HG02870 (cell line): ENCODE results near the gene ATP2B2.

Experiments
- ATAC-seq: cut with Tn5 transposase; IDR thresholded peaks from one replicate; pipeline ENCODE4 v1.9.1; 2021; ENCODE audit warnings: mild to moderate bottlenecking, moderate library complexity; ENCODE audit not compliant: unreplicated experiment

The ATP2B2 gene

GRCh38 chr3:10453431-10454163 lies 51.8 kb downstream of the ATP2B2 start:
- no peak for ATAC-seq

GRCh38 chr3:10450494-10451440 lies 54.6 kb downstream of the ATP2B2 start:
- ATAC-seq = no peak

DNA sequence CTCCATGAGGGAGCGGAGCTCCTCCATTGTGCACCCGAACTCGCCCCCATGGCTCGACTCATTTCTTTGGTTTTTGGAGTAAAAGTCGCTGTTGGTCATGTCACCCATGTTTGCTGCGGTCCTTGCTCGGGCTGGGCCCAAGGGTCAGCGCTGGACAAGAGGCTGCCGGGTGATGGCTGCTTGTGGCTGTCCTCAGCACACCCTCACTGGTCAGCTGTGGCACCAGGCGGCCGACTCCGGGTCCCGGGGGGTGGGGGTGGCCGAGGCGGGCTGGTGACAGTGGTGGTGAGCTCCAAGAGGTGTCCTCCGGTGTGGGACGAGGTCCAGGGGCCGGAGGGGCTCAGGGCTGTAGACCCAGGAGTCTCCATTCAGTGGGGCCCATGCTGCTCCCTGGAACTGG lies 56.0 kb downstream of the ATP2B2 start:
- no peak for ATAC-seq

DNA sequence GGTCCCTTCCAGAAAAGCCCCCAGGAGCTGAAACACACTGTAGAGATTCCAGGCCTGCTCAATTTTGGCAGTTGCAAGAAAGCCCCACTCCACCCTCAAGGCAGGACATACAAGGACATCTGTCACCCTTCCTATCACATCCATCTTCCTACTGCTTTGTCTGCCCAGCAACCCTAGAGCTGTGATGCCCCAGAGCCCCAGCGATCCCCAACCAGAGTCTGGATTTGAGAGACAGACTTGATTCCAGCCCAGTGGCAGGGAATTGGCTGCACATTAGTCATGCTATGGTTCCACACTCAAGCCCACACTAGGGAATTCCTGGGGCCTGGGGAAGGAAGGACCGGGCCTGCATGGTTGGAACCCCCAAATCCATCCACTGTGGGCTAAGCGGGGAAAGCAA lies 56.8 kb downstream of the ATP2B2 start:
- no peak for ATAC-seq

GRCh38 chr3:10447527-10448260 lies 57.7 kb downstream of the ATP2B2 start:
- ATAC-seq = no peak

- no peak for ATAC-seq
Observed at GRCh38 chr3:10447110-10447509, 58.3 kb downstream of the ATP2B2 start.

DNA sequence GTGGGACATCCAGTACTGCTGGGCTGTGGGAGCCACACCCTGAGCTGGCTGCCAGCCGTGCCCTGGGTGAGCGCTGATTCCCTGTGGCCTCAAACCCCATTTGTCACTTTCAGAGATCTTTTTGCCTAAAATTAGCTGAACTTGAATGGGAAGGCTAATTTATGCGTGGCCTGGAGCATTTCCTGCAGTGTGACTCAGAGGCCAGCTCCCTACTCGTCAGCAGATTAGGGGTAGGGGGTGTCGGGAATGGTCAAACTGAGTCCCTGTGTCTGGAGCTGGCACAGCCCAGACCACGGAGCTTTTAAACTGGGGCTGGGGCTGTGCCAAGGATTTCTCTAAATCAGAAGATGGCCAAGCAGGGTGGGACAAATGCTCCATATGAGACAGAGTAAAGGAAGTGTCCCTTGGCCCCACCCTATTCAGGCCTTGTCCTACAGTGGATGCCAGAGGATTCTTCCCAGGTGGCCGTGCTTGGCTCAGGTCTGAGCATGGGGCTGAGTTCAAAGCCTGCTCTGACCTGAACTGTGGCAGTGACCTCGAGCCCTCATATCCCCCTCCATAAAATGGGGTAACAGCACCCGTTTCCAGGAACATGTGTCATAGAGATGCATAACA lies 59.7 kb downstream of the ATP2B2 start:
- ATAC-seq = no peak

DNA sequence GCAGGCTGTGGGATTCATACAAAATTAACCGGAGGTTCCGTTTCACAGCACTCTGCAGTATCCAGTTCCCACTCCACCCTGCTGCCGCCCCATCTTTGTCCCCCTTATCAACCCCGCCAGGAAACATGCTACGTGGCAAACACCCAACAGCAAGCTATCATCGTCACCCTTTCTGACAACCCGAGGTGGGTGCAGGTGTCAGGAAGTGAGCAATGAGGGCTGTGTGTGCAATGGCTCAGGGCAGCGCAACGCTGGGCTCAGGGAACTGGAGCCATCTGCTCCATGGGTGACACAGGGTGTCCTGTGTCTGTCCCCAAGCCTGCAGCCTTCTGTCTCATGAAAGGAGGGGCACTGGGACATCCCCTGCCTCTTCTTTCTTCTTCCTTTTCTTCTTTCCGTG lies 60.9 kb downstream of the ATP2B2 start:
- ATAC-seq = no peak

DNA sequence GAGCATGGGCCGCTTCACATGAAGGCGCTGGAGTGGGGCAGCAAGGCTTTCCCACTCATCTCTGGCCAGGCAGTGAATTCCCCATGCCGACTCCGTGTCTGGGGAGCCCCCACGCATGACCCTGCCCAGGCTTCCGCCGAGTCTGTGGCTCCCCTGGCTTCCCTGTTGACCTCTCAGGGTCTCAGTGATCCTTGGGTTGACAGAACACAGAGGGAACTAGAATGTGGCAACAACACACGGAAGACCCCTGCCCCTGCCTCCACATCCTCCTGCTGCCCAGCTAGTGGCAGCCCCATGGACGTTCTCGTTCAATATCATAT lies 61.3 kb downstream of the ATP2B2 start:
- no peak for ATAC-seq

- ATAC-seq = no peak
Observed at GRCh38 chr3:10443272-10444109, 61.9 kb downstream of the ATP2B2 start.

- ATAC-seq = no peak
Observed at GRCh38 chr3:10442151-10442795, 63.1 kb downstream of the ATP2B2 start.

GRCh38 chr3:10440684-10441083 lies 64.7 kb downstream of the ATP2B2 start:
- ATAC-seq = no peak

DNA sequence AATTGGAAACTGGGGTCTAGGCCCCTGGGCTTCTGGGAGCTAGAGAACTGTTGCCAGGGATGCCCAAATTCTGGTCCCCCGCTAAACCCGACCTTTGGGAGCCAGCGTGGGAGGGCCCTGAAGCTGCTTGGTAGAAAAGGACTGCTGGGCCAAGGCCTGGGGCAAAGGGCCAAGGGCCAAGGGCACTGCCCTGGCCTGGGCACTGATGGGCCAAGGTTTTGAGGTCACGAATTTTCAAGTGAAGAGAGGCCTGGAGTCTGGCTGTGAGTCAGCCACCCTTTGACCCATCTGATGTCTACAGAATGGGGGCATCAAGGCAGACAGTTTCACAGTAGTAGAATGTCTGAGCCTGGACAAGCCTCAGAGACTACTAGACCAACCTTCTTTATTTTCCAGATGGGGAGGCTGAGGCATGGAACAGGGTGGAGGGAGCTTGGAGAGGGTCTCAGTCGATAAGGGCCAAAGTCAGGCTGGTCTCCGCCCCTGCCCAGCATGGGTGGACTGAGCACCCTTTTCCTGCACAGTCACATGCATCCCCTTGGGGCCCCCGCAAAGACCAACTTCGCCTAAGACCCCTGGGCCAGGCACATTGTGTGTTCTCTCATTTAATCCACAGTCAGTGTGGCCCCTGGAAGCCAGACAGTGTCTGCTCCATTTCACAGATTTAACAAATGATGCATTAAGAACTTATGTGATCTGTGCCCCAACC lies 66.3 kb downstream of the ATP2B2 start:
- no peak for ATAC-seq

GRCh38 chr3:10437995-10438901 lies 67.1 kb downstream of the ATP2B2 start:
- no peak for ATAC-seq

- ATAC-seq = no peak
Observed at GRCh38 chr3:10437272-10437994, 68.0 kb downstream of the ATP2B2 start.

DNA sequence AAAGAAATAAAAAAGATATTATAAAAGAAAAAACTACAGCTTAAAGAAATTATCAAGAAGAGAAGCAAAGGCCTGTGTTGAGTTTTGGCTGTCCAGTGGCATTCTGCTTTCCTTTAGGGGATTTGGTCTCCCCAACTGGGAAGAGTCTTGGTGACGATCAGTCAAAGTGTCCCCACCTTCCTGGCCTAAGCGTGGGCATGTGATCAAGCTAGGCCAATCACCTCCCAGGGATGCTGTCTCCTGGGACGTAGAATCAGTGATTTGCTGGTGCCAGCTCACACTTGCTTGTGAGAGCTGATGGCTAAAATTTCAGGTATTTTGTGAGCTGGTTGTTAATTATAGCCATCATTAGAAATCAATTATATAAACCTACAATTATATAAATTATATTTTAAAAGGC lies 69.5 kb downstream of the ATP2B2 start:
- no peak for ATAC-seq

DNA sequence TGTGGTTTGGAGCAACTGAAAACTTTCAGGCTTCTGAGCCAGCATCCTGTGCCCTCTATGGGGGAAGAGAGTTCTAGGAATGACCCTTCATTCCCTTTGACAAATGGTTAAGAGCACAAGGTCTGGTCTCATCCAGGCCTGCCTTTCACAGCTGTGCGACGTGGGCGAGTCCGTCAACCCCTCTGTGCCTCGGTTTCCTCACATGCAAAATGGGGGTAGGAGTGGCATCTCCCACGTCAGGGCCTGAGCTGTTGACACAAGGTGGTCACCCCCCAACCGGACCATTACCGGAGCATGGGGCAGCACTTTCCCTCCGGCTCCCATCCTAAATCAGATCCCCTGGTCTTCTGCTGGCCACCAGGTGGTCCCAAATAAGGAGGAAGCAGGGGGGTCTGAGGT lies 70.4 kb downstream of the ATP2B2 start:
- ATAC-seq = no peak
